HG03045 (cell line): ENCODE data around the gene XPR1.
"Not testable (repeated sequence)": the region's sequence is repeated elsewhere in the genome, so short reads cannot be mapped to it uniquely, and the experiment has no call there.

Experiments used
- ATAC-seq: cut with Tn5 transposase; IDR thresholded peaks from one replicate; pipeline ENCODE4 v1.9.1; 2021; ENCODE audit warnings: mild to moderate bottlenecking, moderate library complexity; ENCODE audit not compliant: unreplicated experiment

The XPR1 gene

DNA sequence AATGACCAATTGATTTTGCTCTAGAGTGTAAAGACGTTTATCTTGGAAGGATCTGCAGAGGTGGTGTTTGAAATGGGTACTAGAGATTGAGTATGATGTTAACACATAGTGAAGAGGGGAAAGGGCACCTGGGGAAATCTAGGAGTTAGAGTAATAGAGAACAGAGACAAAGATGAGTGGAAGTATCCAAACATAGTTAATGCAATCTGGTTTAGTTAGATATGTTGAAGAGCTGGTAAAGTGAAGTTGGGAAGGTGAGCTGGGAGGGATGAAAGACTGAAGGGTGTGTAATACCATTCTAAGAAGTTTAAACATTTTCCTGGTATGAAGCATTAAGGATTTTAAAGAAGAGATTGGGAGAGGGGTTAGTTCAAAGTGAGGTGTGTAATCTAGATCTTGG lies 11.0 kb downstream of the XPR1 start:
- ATAC-seq: no peak

DNA sequence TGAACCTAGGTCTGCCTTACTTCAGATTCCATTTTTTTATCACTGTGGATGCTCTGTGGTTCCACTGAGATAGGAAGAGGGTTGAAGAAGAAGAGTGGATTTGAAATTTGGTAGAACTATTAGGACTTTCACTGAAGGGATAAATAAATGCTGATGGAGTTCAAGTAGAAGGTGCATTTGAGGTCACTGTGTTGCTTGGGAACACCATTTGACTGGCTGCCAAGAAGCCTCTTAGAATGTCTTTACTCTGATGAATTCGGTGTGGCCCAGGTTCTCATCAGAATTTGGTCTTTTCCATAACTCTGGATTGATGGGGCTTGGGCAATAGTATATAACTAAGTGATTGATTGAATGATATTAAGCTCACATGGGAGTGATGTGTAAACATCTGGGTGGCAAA lies 11.9 kb downstream of the XPR1 start:
- no peak for ATAC-seq

DNA sequence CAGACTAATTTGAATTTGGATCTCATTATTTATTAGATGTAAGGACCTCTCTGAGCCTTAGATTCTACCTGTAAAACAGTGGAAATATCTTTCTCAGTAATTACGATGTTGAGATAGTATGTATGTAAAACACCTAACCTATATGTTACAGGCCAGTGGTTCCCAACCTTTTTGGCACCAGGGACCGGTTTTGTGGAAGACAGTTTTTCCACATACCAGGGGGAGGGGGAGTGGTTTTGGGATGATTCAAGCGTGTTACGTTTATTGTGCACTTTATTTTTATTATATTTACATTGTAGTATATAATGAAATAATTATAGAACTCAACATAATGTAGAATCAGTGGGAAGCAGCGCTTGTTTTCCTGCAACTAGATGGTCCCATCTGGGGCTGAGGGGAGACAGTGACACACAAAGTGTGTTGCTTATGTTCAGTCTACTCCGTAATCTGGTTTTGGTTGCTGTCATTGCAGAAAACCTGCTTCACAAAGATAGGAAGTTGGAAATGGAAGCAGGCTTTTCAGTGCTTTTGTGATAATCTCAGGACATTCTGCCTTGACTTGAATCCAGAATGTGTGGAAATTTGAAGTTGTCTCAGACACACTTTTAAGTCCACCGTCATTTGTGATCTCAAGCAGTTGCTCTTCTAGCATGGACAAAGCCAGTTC lies 12.8 kb downstream of the XPR1 start:
- no peak for ATAC-seq

DNA sequence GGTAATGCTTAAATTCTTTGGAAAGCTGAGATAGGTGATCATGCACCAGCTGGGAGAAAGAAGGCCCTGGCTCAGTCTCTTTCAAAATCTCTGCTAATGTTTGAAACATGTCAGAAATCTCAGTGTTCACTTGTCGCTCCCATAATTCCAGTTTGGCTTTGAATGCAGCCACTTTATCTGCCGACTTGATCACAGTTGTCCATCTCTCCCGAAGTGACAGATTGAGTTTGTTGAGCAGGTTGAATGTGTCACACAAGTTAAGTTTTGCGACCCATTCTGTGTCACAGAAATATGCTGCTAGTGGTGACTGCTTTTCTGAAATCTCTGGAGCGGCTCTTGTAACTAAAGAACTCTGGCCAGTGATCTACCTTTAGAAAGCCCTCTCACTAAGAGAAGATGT lies 13.4 kb downstream of the XPR1 start:
- ATAC-seq: not testable (repeated sequence)

DNA sequence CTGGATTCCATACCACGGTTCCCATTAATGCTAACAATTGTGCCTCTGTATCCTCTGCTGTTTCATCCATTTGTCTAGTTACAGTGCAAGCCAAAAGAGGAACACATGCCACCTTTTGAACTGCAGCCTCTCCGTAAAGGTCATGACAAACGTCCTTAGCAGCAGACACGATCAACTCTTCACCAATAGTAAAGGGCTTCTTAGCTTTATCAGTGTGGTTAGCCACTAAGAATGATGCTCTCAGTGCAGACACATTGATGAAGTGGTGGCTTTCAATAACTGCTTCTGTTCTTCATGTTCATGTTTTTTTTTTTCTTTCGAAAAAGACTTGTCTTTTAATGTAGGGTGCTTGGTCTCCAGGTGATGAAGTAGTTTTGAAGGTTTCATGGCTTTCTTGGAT lies 14.3 kb downstream of the XPR1 start:
- no peak for ATAC-seq

DNA sequence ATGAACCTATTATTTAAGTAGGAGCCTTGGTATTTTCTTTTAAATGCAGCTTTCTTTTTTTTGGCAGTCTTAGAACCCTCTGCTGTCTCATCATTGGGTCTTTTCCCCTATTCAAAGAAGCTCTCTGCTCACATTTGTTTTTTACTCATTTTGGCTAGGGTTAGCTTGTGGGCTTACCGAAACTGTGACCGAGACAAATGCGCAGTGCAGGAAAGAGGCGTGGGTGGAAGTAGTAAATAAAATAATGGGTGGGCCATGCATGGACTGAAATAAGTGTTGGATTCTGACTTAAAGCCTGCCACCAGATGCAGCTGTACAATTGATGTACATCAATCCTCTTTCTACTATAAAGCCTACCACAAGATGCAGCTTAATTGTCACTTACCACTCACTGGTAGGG lies 14.7 kb downstream of the XPR1 start:
- no peak for ATAC-seq

DNA sequence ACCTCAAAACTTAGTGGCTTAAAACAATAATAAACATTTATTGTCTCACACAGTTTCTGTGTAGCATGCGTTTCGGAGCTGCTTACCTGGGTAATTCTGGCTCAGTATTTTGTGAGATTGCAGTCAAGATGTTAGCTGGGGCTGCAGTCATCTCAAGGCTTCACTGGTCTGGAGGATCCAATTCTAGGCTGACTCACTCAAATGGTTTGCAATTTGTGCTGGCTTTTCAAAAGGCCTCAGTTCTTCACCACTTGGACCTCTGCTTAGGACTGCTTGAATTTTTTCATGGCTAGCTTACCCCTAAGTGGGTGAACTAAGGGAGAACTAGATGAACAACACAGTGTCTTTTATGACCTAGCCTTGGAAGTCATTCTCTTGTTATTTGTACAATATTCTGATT lies 21.0 kb downstream of the XPR1 start:
- ATAC-seq: no peak

DNA sequence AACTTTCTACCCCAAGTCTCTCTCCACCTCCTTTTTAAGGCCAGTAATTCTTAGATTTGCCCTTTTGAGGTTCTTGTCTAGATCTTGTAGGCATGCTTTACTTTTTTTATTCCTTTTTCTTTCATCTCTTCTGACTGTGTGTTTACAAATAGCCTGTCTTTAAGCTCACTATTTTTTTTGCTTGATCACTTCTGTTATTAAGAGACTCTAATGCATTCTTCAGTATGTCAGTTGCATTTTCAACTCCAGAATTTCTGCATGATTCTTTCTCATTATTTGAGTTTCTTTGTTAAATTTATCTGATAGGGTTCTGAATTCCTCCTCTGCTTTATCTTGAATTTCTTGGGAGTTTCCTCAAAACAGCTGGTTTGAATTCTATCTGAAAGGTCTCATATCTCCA lies 30.9 kb downstream of the XPR1 start:
- ATAC-seq: no peak

DNA sequence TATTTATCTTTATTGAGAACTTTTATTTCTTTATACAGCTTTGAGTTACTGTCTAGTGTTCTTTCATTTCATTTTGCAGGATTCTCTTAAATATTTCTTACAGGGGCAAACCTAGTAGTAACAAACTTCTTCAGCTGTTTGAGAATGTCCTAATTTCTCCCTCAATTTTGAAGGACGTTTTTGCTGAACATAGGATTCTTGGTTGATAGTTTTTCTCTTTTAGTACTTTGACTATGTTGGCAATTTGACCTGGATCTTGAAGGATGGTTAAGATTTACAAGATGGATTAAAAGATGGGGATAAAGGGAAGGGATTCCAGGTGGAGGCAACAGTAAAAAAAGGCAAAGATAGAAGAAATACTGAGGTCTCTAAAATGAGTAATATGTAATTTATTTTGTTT lies 38.9 kb downstream of the XPR1 start:
- no peak for ATAC-seq

DNA sequence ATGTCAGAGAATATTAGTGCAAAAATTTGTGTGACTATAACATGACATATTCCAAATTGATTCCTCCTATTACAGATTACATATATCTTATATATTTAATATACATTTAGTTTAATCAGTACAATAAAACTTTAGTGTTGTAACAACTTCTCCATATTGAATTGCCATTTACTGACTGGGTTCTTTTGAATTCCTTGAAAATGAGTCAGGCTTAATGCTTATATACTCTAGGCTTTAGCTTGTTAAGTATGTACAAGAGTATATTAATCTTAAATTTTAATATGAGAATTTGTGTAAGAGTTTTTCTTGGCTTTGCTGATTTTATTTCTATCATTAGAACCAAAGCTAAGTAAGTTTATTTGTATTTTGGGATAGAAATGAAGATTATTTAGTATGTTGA lies 40.3 kb downstream of the XPR1 start:
- no peak for ATAC-seq

DNA sequence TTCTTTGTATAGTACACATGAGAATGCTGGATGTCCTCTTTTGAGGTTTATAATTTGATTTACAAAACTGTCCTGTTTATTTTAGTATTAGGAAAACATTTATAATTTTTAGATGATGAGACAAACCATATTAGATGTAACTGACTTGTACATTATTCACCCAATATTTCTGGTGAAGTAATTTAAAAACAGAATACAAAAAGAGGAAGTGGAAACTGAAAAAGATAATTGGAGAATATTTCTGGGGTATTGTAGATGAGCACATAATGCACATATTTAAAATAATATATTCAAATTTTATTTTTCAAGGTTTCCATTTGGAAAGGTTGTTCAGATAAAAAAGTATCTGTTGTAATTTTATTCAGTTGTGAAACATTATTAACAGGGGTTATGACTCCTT lies 40.7 kb downstream of the XPR1 start:
- ATAC-seq: no peak

DNA sequence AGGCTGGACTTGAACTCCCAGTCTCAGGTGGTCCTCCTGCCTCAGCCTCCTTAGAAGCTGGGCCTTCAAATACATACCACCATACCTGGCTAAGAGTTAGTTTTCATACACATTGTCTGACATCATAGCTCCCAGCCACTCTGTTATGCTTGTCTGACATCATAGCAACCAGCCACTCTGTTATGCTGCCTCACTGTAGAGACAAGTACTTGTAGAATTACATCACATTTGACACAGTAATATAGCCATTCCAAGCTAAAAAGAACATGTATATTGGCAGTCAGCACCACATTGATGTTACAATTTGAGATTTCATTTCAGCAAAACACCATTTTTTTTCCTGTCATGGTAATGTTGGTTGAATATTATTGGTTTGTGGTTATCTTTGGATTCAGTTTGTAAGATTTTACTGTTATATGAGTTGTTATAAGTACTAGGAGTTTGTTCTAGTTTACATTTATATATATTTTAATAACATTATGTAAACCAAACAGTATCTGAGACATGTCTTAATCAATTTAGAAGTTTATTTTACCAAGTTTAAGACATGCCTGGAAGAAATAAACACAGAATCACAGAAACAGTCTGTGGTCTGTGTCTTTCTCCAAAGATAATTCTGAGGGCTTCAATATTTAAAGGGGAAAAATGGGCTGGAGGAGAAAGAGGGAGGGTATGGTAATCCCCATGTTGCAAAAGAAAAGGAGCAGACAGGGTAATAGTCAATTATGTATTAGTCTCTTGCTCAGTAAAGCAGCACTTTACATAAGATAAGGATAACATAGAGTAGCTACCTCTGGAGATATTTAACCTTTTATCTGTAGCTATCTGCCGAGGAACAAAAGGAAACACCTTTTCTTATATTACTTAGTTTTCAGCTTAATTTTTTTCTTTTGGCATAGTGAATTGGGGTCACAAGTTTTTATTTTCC lies 43.0 kb downstream of the XPR1 start:
- ATAC-seq: no peak

DNA sequence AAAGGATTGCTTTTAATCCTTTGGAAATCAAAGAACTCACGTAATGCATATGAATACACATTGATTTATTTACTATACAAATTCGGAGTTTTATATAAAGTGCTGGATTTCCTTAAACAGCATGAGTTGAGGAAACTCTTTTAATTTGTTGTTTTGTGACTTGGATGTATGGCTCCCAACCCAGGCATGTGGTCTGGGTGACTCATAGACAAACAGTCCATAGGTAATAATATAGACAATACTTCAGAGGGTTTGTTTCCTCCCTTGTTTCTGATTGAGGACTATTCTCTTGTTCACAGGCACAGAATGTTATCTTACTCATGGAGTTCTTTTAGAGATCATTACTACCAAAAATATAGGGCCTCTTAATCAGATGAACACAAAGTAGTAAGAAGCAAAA lies 43.8 kb downstream of the XPR1 start:
- ATAC-seq: no peak

DNA sequence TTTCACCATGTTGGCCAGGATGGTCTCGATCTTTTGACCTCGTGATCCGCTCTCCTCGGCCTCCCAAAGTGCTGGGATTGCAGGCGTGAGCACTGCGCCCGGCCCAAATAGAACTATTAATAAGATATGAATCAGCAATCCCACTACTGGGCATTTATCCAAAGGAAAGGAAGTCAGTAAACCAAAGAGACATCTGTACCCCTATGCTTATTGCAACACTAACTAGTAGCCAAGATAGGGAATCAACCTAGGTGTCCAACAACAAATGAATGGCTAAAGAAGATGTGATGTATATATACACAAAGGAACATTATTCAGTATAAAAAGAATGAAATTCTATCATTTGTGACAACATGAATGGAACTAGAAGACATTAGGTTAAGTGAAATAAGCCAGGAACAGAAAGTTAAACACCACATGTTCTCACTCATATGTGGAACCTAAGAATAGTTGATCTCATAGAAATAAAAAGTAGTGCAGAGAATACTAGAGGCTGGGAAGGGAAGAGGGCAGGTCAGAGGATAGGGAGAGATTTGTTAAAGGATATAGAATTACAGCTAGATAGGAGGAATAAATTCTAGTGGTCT lies 48.8 kb downstream of the XPR1 start:
- ATAC-seq: no peak

DNA sequence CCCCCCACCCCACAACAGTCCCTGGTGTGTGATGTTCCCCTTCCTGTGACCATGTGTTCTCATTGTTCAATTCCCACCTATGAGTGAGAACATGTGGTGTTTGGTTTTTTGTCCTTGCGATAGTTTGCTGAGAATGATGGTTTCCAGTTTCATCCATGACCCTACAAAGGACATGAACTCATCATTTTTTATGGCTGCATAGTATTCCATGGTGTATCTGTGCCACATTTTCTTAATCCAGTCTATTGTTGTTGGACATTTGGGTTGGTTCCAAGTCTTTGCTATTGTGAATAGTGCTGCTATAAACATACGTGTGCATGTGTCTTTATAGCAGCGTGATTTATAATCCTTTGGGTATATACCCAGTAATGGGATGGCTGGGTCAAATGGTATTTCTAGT lies 51.3 kb downstream of the XPR1 start:
- not testable (repeated sequence) for ATAC-seq

DNA sequence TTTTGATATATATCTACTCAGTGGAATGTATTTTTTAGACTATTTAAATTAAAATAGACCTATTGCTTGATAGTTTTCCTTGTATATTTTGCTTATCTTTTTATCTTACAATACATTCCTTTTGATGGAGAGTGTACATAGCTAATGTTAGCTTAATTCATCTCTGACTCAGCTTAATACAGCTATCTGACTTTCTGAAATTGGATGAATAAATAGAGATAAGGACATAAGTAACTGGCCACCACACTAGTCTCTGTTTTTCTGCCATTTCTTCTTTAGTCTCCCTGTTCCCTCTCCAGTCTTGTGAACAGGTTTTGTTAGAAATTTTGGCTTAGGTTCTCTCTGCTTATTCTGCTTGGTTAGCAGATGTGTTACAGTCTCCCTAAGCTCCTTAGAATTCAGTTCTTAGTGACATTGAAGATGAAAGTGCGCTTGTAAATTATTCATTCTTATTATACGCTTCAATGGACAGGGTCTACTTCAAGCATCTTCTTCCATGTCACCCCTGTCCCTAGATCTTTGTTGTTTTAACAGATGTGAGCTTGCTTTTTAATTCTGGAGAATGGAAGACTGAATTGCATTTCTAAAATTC lies 59.6 kb downstream of the XPR1 start:
- no peak for ATAC-seq

DNA sequence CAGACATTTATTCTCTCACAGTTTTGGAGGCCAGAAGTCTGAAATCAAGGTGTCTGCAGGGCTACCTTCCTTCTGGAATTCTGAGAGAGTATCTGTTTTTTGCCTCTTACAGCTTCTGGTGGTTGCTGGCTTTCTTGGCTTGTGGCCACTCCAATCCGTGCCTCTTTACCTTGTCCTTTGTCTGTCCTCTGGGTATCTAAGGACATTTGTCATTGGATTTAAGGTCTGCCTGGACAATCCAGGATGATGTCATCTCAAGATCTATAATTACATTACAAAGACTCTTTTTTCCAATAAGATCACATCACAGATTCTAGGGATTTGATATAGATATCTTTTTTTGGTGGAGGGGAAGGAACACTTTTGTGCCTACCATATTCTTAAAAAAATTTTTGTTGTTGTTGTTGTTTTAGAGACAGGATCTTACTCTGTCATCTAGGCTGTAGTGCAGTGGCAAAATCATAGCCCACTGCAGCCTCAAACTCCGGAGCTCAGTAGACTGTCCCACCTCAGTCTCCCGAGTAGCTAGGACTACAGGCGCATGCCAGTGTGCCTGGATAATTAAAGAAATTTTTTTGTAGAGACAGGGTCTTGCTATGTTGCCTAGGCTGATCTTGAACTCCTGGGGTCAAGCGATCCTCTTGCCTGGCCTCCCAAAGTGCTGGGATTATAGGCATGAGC lies 61.9 kb downstream of the XPR1 start:
- no peak for ATAC-seq

DNA sequence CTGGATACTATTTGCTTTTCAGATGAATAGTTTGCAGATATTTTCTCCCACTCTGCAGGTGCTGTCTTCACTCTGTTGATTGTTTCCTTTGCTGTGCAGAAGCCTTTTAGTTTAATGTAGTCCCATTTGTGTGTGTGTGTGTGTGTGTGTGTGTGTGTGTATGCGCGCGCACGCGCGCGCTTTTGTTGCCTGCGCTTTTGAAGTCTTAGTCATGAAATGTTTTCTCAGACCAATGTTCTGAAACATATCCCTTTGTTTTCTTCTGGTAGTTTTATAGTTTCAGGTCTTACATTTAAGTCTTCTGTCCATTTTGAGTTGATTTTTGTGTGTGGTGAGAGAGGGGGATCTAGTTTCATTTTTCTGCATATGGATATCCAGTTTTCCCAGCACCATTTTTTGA lies 63.5 kb downstream of the XPR1 start:
- ATAC-seq: no peak

DNA sequence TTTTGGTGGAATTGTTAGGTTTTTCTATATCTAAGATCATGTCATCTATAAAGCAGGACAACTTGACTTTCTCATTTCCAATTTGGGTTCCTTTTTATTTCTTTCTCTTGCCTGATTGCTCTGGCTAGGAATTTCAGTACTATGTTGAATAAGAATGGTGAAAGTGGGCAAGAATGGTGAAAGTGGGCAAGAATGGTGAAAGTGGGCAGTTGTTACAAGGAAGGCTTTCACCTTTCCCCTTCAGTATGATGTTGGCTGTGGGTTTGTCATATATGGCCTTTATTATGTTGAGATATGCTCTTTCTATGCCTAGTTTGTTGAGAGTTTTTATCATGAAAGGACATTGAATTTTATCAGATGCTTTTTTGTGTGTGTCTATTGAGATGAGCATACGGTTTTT lies 64.5 kb downstream of the XPR1 start:
- ATAC-seq: no peak

DNA sequence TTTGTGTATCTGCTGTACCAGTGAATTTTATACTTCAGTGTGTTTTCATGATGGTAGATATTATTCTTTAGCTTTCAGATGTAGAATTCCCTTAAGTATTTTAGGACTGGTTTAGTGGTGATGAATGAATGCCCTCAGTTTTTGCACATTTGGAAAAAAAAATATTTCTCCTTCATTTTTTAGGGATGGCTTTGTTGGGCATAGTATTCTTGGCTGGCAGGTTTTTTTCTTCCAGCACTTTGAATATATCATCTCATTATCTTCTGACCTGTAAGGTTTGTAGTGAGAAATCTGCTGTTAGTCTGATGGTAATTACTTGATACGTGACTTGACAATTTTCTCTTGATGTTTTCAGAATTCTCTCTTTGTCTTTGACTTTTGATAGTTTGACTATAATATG lies 66.8 kb downstream of the XPR1 start:
- ATAC-seq: no peak

DNA sequence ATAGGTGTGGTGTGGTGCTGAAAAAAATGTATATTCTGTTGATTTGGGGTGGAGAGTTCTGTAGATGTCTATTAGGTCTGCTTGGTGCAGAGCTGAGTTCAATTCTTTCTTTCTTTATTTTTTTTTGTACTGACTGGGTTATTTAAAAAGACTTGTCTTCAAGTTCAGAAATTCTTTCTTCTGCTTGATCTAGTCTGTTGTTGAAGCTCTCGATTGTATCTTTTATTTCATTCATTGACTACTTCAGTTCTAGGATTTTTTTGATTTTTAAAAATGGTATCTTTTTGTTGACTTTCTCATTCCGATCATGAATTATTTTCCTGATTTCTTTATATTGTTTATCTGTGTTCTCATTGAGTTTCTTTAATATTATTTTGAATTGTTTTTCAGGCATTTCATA lies 70.6 kb downstream of the XPR1 start:
- ATAC-seq: not testable (repeated sequence)
